Measurements from ENCODE around the gene SEC22C. TPM values are rescaled to one million over a fixed set of nuclear protein-coding genes. Genes with fewer than 3 reads are reported as not detected.

SEC22C gene, protein sequence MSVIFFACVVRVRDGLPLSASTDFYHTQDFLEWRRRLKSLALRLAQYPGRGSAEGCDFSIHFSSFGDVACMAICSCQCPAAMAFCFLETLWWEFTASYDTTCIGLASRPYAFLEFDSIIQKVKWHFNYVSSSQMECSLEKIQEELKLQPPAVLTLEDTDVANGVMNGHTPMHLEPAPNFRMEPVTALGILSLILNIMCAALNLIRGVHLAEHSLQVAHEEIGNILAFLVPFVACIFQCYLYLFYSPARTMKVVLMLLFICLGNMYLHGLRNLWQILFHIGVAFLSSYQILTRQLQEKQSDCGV
- total RNA-seq, result 40.9 and 79.0 TPM in 2 replicates

GRCh38 chr3:42581709-42582473, at the start of gene SEC22C:
Gene SEC22C (minus strand): TSS chr3:42581967. CDS start chr3:42569046, 12,921 bp downstream.

GRCh38 chr3:42600111-42600957, 18.6 kb upstream of the SEC22C start, which contains the start of gene NKTR:
Gene NKTR (plus strand): TSS chr3:42600686. CDS start chr3:42601007, 321 bp downstream.

DNA sequence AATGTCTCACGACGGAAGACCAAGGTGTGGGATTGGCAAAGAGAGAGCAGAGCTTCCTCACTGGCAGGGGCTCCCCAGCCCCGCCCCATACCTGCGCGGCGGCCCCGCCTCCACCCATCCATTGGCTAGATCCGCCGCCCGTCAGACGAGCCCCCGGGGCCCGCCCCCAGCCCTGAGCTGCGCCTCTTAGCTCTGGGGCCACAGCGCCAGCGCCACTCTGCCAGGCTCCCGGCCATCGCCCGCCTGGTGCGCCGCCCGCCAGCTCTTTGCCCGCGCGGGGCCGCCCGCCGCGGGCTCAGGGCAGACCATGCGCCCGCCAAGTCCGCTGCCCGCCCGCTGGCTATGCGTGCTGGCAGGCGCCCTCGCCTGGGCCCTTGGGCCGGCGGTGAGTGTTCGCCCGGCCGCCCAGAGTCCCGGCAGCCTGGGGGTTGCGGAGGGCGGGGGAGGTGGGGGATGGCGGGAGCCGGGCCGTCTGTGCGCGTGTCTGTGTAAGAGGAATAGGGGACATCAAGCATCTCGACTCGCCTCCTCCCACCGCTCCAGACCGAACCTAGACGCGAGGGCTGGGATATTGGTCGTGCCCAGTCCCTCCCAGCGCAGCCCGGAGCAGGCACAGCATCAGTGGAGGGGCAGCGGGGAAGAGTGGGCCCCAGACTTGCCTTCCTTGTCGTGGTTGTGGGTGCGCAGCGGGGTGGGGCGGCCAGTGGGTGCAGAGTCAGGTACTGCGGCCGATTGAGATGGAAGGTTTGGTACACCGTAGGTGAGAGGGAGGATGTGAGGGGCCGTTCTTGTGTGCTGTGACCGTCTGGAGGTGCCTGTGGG, 79.1 kb downstream of the SEC22C start, which contains the start of gene VIPR1:
Gene VIPR1, plus strand, starts transcription at position 215 of the 822 bp plus-strand sequence. Its CDS starts 93 bp downstream, at position 308.

Other genes with a start within 250 kb of the SEC22C start
- not detected in 2 replicates for gene LYZL4, start 171.4 kb downstream of the SEC22C start, total RNA-seq
- 1.3 and 2.0 TPM in 2 replicates for gene VIPR1, start 79.3 kb downstream of the SEC22C start, total RNA-seq
- gene SS18L2, start 8.9 kb upstream of the SEC22C start, total RNA-seq, result 6.6 and 14.7 TPM in 2 replicates
- gene NKTR, start 18.7 kb upstream of the SEC22C start, total RNA-seq, result 40.7 and 83.8 TPM in 2 replicates
- 26.0 and 35.4 TPM in 2 replicates for gene ZBTB47, start 71.7 kb upstream of the SEC22C start, total RNA-seq
- not detected in 2 replicates for gene KLHL40, start 103.6 kb upstream of the SEC22C start, total RNA-seq
- not detected in 2 replicates for gene HHATL, start 120.8 kb upstream of the SEC22C start, total RNA-seq
- 0.22 and 0.57 TPM in 2 replicates for gene CCDC13, start 191.3 kb upstream of the SEC22C start, total RNA-seq
- 75.3 and 155 TPM in 2 replicates for gene HIGD1A, start 222.5 kb upstream of the SEC22C start, total RNA-seq
- gene ACKR2, start 227.5 kb upstream of the SEC22C start, total RNA-seq, result 0.14 TPM in 1 of 2 replicates, not detected in the other